PC-3 (cell line): ENCODE results near the gene SCCPDH. TPM values are rescaled to one million over a fixed set of nuclear protein-coding genes. Genes with fewer than 3 reads are reported as not detected.

ENCODE experiments used
- ATAC-seq: fragments of 200-7000 bp; cut with Tn5 transposase; 2 replicates; pipeline ENCODE4 v1.9.1; 2020; ENCODE audit warnings: mild to moderate bottlenecking, moderate library complexity
- BruUV-seq: library from RNA; stranded (reverse); fragments of 400-500 nt; replicated peaks from 2 replicates; lab custom pipeline; 2021; lab: Mats Ljungman, UMichigan
- CTCF ChIA-PET: fragments of 300-600 bp; sonication (Branson Sonifier 250); formaldehyde crosslinking; loops from one replicate; lab custom pipeline; 2022; ENCODE audit warnings: antibody characterized with exemption; lab: Charles Lee
- POLR2A ChIA-PET: fragments of 300-600 bp; sonication (Branson Sonifier 250); formaldehyde crosslinking; loops from one replicate; lab custom pipeline; 2022; ENCODE audit warnings: antibody characterized with exemption; ENCODE audit not compliant: unreplicated experiment; lab: Charles Lee
- DNase-seq: peaks from one replicate; pipeline ENCODE4 v3.0.0-alpha.2; 2015
- H2AFZ ChIP-seq: fragments of 300-600 bp; sonication (generic); 2 replicates; pipeline ENCODE4 v1.6.0; 2016; ENCODE audit warnings: antibody characterized with exemption, low read length
- H3F3A ChIP-seq: fragments of 300-600 bp; sonication (generic); one replicate; pipeline ENCODE4 v1.6.0; 2017; ENCODE audit warnings: antibody characterized with exemption, low read length, control low read depth, mild to moderate bottlenecking; ENCODE audit not compliant: unreplicated experiment
- H3K27ac ChIP-seq: fragments of 300-600 bp; sonication (generic); 2 replicates; pipeline ENCODE4 v1.5.1; 2016; ENCODE audit warnings: mild to moderate bottlenecking, low read length
- H3K27me3 ChIP-seq: fragments of 300-600 bp; sonication (generic); 2 replicates; pipeline ENCODE4 v1.6.1; 2016; ENCODE audit warnings: low read length, mixed read lengths
- H3K36me3 ChIP-seq: fragments of 300-600 bp; sonication (generic); 2 replicates; pipeline ENCODE4 v1.6.1; 2016; ENCODE audit warnings: low read depth, mixed run types, low read length, mixed read lengths
- H3K4me1 ChIP-seq: fragments of 300-600 bp; sonication (generic); 2 replicates; pipeline ENCODE4 v1.5.1; 2016; ENCODE audit warnings: low read length; ENCODE audit not compliant: insufficient read depth
- H3K4me2 ChIP-seq: fragments of 300-600 bp; sonication (generic); 2 replicates; pipeline ENCODE4 v1.6.0; 2016; ENCODE audit warnings: low read length
- H3K4me3 ChIP-seq: fragments of 300-600 bp; sonication (generic); 2 replicates; pipeline ENCODE4 v1.5.1; 2016; ENCODE audit warnings: mild to moderate bottlenecking, low read length, mixed read lengths
- H3K79me2 ChIP-seq: fragments of 300-600 bp; sonication (generic); 2 replicates; pipeline ENCODE4 v1.6.1; 2017; ENCODE audit warnings: low read length, mixed read lengths
- H3K9ac ChIP-seq: fragments of 300-600 bp; sonication (generic); 2 replicates; pipeline ENCODE4 v1.6.0; 2016; ENCODE audit warnings: mild to moderate bottlenecking, low read length
- H3K9me2 ChIP-seq: fragments of 300-600 bp; sonication (generic); replicated peaks from 2 replicates; pipeline ENCODE4 v1.6.1; 2016; ENCODE audit warnings: mixed run types, low read length, mixed read lengths
- H3K9me3 ChIP-seq: fragments of 300-600 bp; sonication (generic); 2 replicates; pipeline ENCODE4 v1.6.1; 2016; ENCODE audit warnings: low read length, mixed read lengths
- H4K20me1 ChIP-seq: fragments of 300-600 bp; sonication (generic); 2 replicates; pipeline ENCODE4 v1.6.1; 2016; ENCODE audit warnings: low read length, mixed read lengths
- CTCF ChIP-seq: fragments of 300-600 bp; sonication (generic); conservative IDR thresholded peaks from 2 replicates; pipeline ENCODE4 v1.5.1; 2017; ENCODE audit warnings: antibody characterized with exemption, low read depth, mild to moderate bottlenecking, low read length
- EZH2 ChIP-seq: fragments of 300-600 bp; sonication (generic); IDR thresholded peaks from one replicate; pipeline ENCODE4 v1.6.1; 2017; ENCODE audit warnings: antibody characterized with exemption, mild to moderate bottlenecking, low read length; ENCODE audit not compliant: unreplicated experiment
- EZH2phosphoT487 ChIP-seq: fragments of 300-600 bp; sonication (generic); IDR thresholded peaks from 2 replicates; pipeline ENCODE4 v1.6.1; 2018; ENCODE audit warnings: mild to moderate bottlenecking, antibody characterized with exemption, low read length, borderline replicate concordance
- intact Hi-C: fragments of 100-400 bp; cut with micrococcal nuclease; formaldehyde crosslinking; loops from 2 replicates; pipeline ENCODE4 v1.9.0; 2023
- total RNA-seq: library from RNA; depleted of rRNA; stranded (reverse); fragments of >200 nt; gene quantifications from 2 replicates; pipeline ENCODE4 v1.2.3, GENCODE V29; 2014

Gene SCCPDH
- total RNA-seq, 1 experiment from 2014 or later: 50.8 TPM

DNA sequence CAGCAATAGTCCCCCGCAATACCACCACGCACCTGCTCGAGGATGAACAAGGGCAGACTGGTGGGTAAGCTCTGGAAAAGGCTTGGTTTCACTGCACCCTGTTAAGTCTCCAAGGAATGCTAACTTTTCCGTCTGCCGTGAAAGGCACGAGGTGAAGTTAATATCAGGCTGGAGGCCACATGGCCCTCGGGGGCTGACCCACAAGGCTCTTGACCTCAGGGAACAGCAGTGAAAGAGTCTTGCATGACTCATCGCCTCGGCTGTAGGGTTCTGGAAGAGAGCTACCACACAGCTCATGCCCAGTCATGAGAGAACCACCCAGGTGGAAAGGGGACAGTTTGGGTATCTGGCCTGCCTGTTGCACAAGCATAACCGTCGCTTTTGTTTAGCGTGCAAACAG lies 24.7 kb downstream of the SCCPDH start:
- ChIA-PET POLR2A (no interaction called here), CTCF (no interaction called here)
- ATAC-seq (peak; percentile 22; the same call in 1 of the 2 replicates), DNase-seq (peak; percentile 43)
- Histone ChIP-seq H2AFZ (no peak overlapping the region), H3K36me3 (peaks cover 13% of the 10 kb centered on the region), H3K27ac (no peak overlapping the region), H3K9ac (no peak overlapping the region), H3K4me1 (no peaks in the 10 kb centered on the region), H3K79me2 (no peaks in the 10 kb centered on the region), H4K20me1 (no peaks in the 10 kb centered on the region), H3F3A (no peaks in the 10 kb centered on the region), H3K9me3 (no peaks in the 10 kb centered on the region), H3K4me3 (no peak overlapping the region), H3K9me2 (no peaks in the 10 kb centered on the region), H3K4me2 (no peak overlapping the region), H3K27me3 (no peaks in the 10 kb centered on the region)
- no TSS peak for BruUV-seq
- intact Hi-C loops: no loop called here
- TF ChIP-seq EZH2: no peak
- TF ChIP-seq CTCF: no peak
- TF ChIP-seq EZH2phosphoT487: no peak

DNA sequence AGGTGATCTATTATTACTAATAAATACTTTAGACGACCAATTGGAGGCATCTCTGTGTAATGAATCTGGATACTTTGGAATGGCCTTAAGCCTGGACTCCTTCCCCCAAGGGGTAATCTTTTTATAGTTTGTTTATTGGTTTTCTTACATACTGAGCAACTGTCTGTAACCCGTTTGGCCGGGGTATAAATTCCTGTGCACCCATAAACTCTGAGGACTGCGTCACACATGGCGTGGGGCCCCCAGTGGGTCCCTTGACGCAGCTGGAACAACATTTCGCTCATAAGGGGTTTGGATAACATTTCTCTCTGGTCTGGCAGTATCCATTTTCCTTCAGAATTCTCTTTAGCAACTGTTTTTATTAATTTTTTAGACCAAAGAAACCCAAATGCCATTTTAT lies 26.5 kb downstream of the SCCPDH start:
- TF ChIP-seq EZH2phosphoT487 (no peak), EZH2 (no peak), CTCF (no peak)
- ATAC-seq (no peak), DNase-seq (no peak)
- no peaks in the 10 kb centered on the region for H3K4me1 ChIP-seq
- no TSS peak for BruUV-seq
- intact Hi-C loops: loop anchor here (10.0 kb wide), 1 partner anchor 186 kb away; the partner anchor contains the start of genes CNST and TFB2M
- no peaks in the 10 kb centered on the region for H4K20me1 ChIP-seq
- no peaks in the 10 kb centered on the region for H3K9me3 ChIP-seq
- H2AFZ ChIP-seq: no peak overlapping the region
- no peaks in the 10 kb centered on the region for H3K27me3 ChIP-seq
- no peak overlapping the region for H3K4me3 ChIP-seq
- no peaks in the 10 kb centered on the region for H3F3A ChIP-seq
- no peak overlapping the region for H3K4me2 ChIP-seq
- H3K79me2 ChIP-seq: no peaks in the 10 kb centered on the region
- H3K36me3 ChIP-seq: peaks cover 6% of the 10 kb centered on the region; the same call in 1 of the 2 replicates
- no peak overlapping the region for H3K9ac ChIP-seq
- CTCF ChIA-PET: no interaction called here
- H3K27ac ChIP-seq: no peak overlapping the region
- POLR2A ChIA-PET: no interaction called here
- no peaks in the 10 kb centered on the region for H3K9me2 ChIP-seq

DNA sequence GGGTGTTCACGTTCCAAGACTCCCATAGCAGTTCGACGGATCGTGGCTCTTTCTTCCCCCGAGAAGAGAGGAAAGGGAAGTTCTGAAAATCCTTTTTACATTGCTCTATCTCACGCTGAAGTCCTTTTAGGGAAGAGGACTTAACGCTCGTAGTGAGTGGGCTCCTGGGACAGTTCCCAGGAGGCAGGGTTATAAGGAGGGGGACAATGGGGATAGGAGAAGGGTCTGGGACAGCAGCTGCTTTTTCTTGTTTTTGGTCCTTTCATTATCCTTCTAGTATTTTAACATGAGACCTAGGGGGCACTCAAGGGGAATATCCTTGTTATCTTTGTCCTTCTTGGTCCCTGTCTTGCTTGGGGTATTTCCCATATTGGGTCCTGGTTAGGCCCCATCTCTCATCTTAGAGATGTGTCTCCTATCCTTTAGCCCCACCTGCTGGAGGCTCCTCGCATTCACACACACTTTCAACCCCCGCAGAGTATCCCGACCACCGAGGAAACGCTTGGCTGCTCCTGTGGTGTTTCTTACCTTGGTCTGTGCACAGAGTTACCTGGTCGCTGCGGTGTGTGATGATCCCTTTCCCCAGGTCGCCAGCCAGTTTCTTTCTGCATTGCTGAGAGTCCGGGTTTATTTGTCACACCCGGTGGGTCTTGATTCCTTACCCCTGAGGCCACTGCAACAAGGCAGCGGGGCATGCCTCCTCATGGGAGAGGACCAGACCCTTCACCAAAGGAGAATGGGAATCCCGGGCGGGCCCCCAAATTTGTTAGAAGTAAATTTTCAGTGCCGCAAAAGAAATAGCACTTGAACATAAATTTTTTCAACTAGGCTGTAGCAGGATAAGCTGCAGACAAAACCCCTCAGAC lies 29.7 kb downstream of the SCCPDH start:
- Histone ChIP-seq H3K9me3 (no peaks in the 10 kb centered on the region), H4K20me1 (no peaks in the 10 kb centered on the region), H3K9me2 (no peaks in the 10 kb centered on the region), H3K27me3 (no peaks in the 10 kb centered on the region), H3K27ac (no peak overlapping the region), H3F3A (no peaks in the 10 kb centered on the region), H3K36me3 (no peaks in the 10 kb centered on the region), H3K4me2 (no peak overlapping the region), H3K9ac (no peak overlapping the region), H3K79me2 (no peaks in the 10 kb centered on the region), H3K4me3 (no peak overlapping the region), H3K4me1 (no peaks in the 10 kb centered on the region), H2AFZ (no peak overlapping the region)
- intact Hi-C loops: loop anchor here (1.0 to 10.0 kb wide), 4 partner anchors 65 to 257 kb away; partner anchors contain the start of genes CNST and TFB2M
- ChIA-PET CTCF (no interaction called here), POLR2A (interaction anchor here (0.7 kb wide), 1 partner anchor 44 kb away, joined by 5 read pairs; no protein-coding TSS in a partner anchor)
- TF ChIP-seq EZH2 (no peak), CTCF (peak; percentile 94)
- BruUV-seq: no TSS peak
- DNase-seq (peak; percentile 81), ATAC-seq (peak; percentile 95)
